ENCODE measurements around the gene CDH13.
A peak's percentile ranks its signal among the peaks of the same experiment; 100 is the strongest.

CDH13 gene

DNA sequence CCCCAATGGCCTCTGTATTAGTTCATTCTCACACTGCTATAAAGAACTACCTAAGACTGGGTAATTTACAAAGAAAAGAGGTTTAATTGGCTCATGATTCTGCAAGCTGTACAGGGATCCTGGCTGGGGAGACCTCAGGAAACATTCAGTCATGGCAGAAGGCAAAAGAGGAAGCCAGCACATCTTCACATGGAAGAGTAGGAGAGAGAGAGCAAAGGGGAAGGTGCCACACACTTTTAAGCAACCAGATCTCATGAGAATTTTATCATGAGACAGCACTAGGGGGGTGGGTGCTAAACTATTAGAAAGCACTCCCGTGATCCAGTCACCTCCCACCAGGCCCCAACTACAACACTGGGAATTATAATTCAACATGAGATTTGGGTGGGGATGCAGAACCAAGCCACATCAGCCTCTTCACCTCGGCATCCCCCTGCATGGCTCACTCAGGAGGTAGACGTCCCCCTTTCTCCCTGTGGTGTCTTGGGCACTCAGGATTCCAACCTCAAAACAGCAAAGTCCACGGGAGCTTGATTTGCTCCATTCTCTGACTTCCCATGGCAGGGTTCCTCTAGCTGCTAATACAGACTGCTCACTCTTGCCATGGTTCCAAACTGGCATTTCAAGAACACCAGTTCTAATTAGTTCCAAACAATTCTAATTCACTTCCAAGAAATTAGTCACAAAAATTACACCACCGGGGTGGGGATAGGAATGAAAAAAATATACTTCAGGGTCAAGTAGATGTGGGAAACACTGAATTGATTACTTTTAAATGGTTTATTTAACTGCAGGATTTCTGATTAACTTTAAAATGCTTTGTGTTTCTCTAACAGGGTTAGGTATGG, 977.2 kb downstream of the CDH13 start:
- no peak overlapping the region for H4K8ac ChIP-seq (ENCODE audit: low read depth, low read length)
- H3K23ac ChIP-seq (ENCODE audit: low read length) = no peak overlapping the region
- no peaks in the 10 kb centered on the region for H3K79me1 ChIP-seq (ENCODE audit: low read length)
- H3K36me3 ChIP-seq (ENCODE audit: control insufficient read depth in 1 of 2, insufficient read depth in 2 of 2, low read length in 2 of 2) = no peaks in the 10 kb centered on the region
- no peak overlapping the region for H3K9ac ChIP-seq (ENCODE audit: low read length)
- no peaks in the 10 kb centered on the region for H3K9me3 ChIP-seq (ENCODE audit: insufficient read depth, low read depth, low read length)
- no peak overlapping the region for H3K18ac ChIP-seq (ENCODE audit: low read length)
- no peaks in the 10 kb centered on the region for H3K4me1 ChIP-seq (ENCODE audit: control insufficient read depth in 1 of 2, insufficient read depth in 2 of 2, low read length in 2 of 2)
- no peak overlapping the region for H4K91ac ChIP-seq (ENCODE audit: low read depth, low read length)
- no peak overlapping the region for H3K4me3 ChIP-seq (ENCODE audit: low read depth, low read length)
- no peak overlapping the region for H2BK120ac ChIP-seq (ENCODE audit: insufficient read depth, low read length, poor library complexity)
- no peak overlapping the region for H4K12ac ChIP-seq (ENCODE audit: low read depth, low read length)
- H3K14ac ChIP-seq (ENCODE audit: low read length) = no peak overlapping the region
- WGBS (ENCODE audit: extremely low coverage, insufficient coverage, insufficient read length) = no CpG with 5 or more reads among the region's 5 CpGs
- no peak overlapping the region for H3K4me2 ChIP-seq (ENCODE audit: low read length)
- no peak overlapping the region for H2AFZ ChIP-seq (ENCODE audit: insufficient read depth, low read length, poor library complexity)
- no peak overlapping the region for H2BK12ac ChIP-seq (ENCODE audit: low read length)
- DNase-seq = no peak
- H3K79me2 ChIP-seq (ENCODE audit: control insufficient read depth, insufficient read depth, low read length, poor library complexity) = no peaks in the 10 kb centered on the region
- no peak overlapping the region for H2AK5ac ChIP-seq (ENCODE audit: low read length)
- no peak overlapping the region for H3K4ac ChIP-seq (ENCODE audit: low read depth, low read length)
- H3K27ac ChIP-seq (ENCODE audit: low read depth, low read length) = no peak overlapping the region
- no peaks in the 10 kb centered on the region for H3K27me3 ChIP-seq (ENCODE audit: insufficient read depth, low read length)
- H2BK5ac ChIP-seq (ENCODE audit: low read depth, low read length, poor library complexity) = no peak overlapping the region

DNA sequence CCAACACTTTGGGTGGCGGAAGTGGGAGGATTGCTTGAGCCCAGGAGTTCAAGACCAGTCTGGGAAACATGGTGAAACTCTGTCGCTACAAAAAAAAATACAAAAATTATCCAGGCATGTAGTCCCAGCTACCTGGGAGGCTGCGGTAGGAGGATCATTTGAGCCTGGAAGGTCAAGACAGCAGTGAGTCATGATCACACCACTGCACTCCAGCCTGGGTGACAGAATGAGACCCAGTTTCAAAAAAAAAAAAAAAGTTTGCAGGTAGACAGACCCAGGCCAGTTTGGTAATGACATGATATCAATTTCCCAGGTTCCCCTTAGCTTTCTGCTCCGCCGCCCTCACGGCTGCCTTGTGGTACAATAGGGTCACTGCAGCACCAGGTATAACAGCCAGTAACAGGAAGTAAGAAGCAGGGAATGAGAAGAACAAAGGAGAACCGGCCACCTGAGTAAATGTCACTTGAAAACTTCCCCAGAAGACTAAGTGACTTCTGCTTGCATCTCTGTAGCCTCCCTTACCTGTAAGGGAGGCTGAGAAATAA, 979.8 kb downstream of the CDH13 start:
- WGBS (ENCODE audit: extremely low coverage, insufficient coverage, insufficient read length) = no CpG with 5 or more reads among the region's 7 CpGs
- no peaks in the 10 kb centered on the region for H3K9me3 ChIP-seq (ENCODE audit: insufficient read depth, low read depth, low read length)
- H3K79me2 ChIP-seq (ENCODE audit: control insufficient read depth, insufficient read depth, low read length, poor library complexity) = no peaks in the 10 kb centered on the region
- no peak overlapping the region for H3K18ac ChIP-seq (ENCODE audit: low read length)
- no peak overlapping the region for H3K23ac ChIP-seq (ENCODE audit: low read length)
- H3K4me2 ChIP-seq (ENCODE audit: low read length) = no peak overlapping the region
- no peak overlapping the region for H2BK120ac ChIP-seq (ENCODE audit: insufficient read depth, low read length, poor library complexity)
- H3K27ac ChIP-seq (ENCODE audit: low read depth, low read length) = no peak overlapping the region
- no peaks in the 10 kb centered on the region for H3K79me1 ChIP-seq (ENCODE audit: low read length)
- H3K9ac ChIP-seq (ENCODE audit: low read length) = no peak overlapping the region
- no peak overlapping the region for H2BK12ac ChIP-seq (ENCODE audit: low read length)
- no peak for DNase-seq
- no peak overlapping the region for H2AFZ ChIP-seq (ENCODE audit: insufficient read depth, low read length, poor library complexity)
- H2BK5ac ChIP-seq (ENCODE audit: low read depth, low read length, poor library complexity) = no peak overlapping the region
- H4K91ac ChIP-seq (ENCODE audit: low read depth, low read length) = no peak overlapping the region
- H4K8ac ChIP-seq (ENCODE audit: low read depth, low read length) = no peak overlapping the region
- no peaks in the 10 kb centered on the region for H3K27me3 ChIP-seq (ENCODE audit: insufficient read depth, low read length)
- no peak overlapping the region for H2AK5ac ChIP-seq (ENCODE audit: low read length)
- H4K12ac ChIP-seq (ENCODE audit: low read depth, low read length) = no peak overlapping the region
- no peaks in the 10 kb centered on the region for H3K36me3 ChIP-seq (ENCODE audit: control insufficient read depth in 1 of 2, insufficient read depth in 2 of 2, low read length in 2 of 2)
- no peak overlapping the region for H3K4me3 ChIP-seq (ENCODE audit: low read depth, low read length)
- H3K14ac ChIP-seq (ENCODE audit: low read length) = no peak overlapping the region
- no peak overlapping the region for H3K4ac ChIP-seq (ENCODE audit: low read depth, low read length)
- H3K4me1 ChIP-seq (ENCODE audit: control insufficient read depth in 1 of 2, insufficient read depth in 2 of 2, low read length in 2 of 2) = no peaks in the 10 kb centered on the region

DNA sequence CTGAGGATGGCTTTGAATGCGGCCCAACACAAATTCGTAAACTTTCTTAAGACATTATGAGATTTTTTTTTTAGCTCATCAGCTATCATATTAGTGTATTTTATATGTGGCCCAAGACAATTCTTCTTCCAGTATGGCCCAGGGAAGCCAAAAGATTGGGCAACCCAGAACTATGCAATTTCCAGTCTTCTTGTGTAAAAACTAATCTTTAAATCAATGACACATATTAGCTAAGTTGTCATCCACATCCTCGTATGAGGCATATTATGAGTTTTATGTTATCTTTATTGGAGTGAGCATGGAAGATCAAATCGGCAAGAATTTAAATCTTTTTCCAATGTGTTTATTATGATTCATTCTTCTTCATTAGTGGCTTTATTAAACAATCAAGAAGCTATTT, 982.4 kb downstream of the CDH13 start:
- WGBS (ENCODE audit: extremely low coverage, insufficient coverage, insufficient read length) = no CpG with 5 or more reads among the region's 4 CpGs
- no peaks in the 10 kb centered on the region for H3K36me3 ChIP-seq (ENCODE audit: control insufficient read depth in 1 of 2, insufficient read depth in 2 of 2, low read length in 2 of 2)

DNA sequence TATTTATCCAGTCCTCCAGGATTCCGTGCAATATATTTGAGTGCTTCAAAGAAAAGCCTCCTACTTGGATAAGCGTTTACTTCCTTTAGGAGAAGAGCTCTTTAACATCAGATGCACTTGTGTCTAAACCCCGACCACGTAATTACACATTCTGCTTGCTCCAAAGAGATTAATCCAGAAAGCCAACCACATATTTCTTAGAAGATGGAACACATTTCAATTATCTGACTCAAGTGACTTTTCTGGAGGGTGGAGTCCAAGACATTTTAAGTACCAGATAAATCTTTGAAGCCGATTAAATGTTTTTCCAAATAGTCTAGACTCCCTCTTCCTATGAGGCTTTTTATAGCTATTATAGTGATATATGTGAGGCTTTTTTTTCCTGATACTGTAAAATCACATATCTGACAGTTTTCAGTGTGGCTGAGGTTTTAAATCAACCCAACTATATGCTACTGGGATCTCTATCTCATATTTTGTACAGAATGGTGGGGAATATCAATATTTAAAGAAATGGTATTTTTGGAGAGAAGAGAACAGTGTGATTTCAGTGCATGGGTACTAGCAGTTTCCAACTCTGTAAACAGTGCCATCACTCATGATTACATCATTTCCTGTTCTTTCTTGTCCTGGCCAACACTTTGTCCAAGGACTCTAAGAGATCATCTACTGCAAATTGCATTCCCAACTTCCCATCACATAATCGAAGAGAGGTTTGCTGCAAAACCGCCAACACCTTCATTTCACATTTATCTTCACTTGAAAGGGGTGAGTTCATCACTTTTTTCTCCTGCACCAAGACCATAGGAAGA, 988.6 kb downstream of the CDH13 start:
- Histone ChIP-seq H3K4ac (ENCODE audit: low read depth, low read length) (no peak overlapping the region), H3K4me3 (ENCODE audit: low read depth, low read length) (no peak overlapping the region), H2BK120ac (ENCODE audit: insufficient read depth, low read length, poor library complexity) (no peak overlapping the region), H3K79me1 (ENCODE audit: low read length) (no peaks in the 10 kb centered on the region), H3K9me3 (ENCODE audit: insufficient read depth, low read depth, low read length) (no peaks in the 10 kb centered on the region), H2AFZ (ENCODE audit: insufficient read depth, low read length, poor library complexity) (no peak overlapping the region), H4K12ac (ENCODE audit: low read depth, low read length) (no peak overlapping the region), H3K27me3 (ENCODE audit: insufficient read depth, low read length) (no peaks in the 10 kb centered on the region), H3K4me1 (ENCODE audit: control insufficient read depth in 1 of 2, insufficient read depth in 2 of 2, low read length in 2 of 2) (no peaks in the 10 kb centered on the region), H4K91ac (ENCODE audit: low read depth, low read length) (no peak overlapping the region), H3K27ac (ENCODE audit: low read depth, low read length) (no peak overlapping the region), H3K14ac (ENCODE audit: low read length) (no peak overlapping the region), H4K8ac (ENCODE audit: low read depth, low read length) (no peak overlapping the region), H3K79me2 (ENCODE audit: control insufficient read depth, insufficient read depth, low read length, poor library complexity) (no peaks in the 10 kb centered on the region), H3K4me2 (ENCODE audit: low read length) (no peak overlapping the region), H3K18ac (ENCODE audit: low read length) (no peak overlapping the region), H2BK5ac (ENCODE audit: low read depth, low read length, poor library complexity) (no peak overlapping the region), H3K9ac (ENCODE audit: low read length) (no peak overlapping the region), H3K23ac (ENCODE audit: low read length) (no peak overlapping the region), H3K36me3 (ENCODE audit: control insufficient read depth in 1 of 2, insufficient read depth in 2 of 2, low read length in 2 of 2) (no peaks in the 10 kb centered on the region), H2AK5ac (ENCODE audit: low read length) (no peak overlapping the region), H2BK12ac (ENCODE audit: low read length) (no peak overlapping the region)
- WGBS (ENCODE audit: extremely low coverage, insufficient coverage, insufficient read length) = no CpG with 5 or more reads among the region's 7 CpGs
- no peak for DNase-seq

More for the DNA sequence above, 982.4 kb downstream of the CDH13 start:
- Histone ChIP-seq H3K27me3 (ENCODE audit: insufficient read depth, low read length) (no peaks in the 10 kb centered on the region), H3K4me2 (ENCODE audit: low read length) (no peak overlapping the region), H2BK12ac (ENCODE audit: low read length) (no peak overlapping the region), H4K8ac (ENCODE audit: low read depth, low read length) (no peak overlapping the region), H3K4ac (ENCODE audit: low read depth, low read length) (no peak overlapping the region), H2BK120ac (ENCODE audit: insufficient read depth, low read length, poor library complexity) (no peak overlapping the region), H3K18ac (ENCODE audit: low read length) (no peak overlapping the region), H3K9ac (ENCODE audit: low read length) (no peak overlapping the region), H3K79me2 (ENCODE audit: control insufficient read depth, insufficient read depth, low read length, poor library complexity) (no peaks in the 10 kb centered on the region), H4K91ac (ENCODE audit: low read depth, low read length) (no peak overlapping the region), H2BK5ac (ENCODE audit: low read depth, low read length, poor library complexity) (no peak overlapping the region), H2AFZ (ENCODE audit: insufficient read depth, low read length, poor library complexity) (no peak overlapping the region), H3K4me1 (ENCODE audit: control insufficient read depth in 1 of 2, insufficient read depth in 2 of 2, low read length in 2 of 2) (no peaks in the 10 kb centered on the region), H3K4me3 (ENCODE audit: low read depth, low read length) (no peak overlapping the region), H3K23ac (ENCODE audit: low read length) (no peak overlapping the region), H3K27ac (ENCODE audit: low read depth, low read length) (no peak overlapping the region), H3K14ac (ENCODE audit: low read length) (no peak overlapping the region), H3K9me3 (ENCODE audit: insufficient read depth, low read depth, low read length) (no peaks in the 10 kb centered on the region), H4K12ac (ENCODE audit: low read depth, low read length) (no peak overlapping the region), H2AK5ac (ENCODE audit: low read length) (no peak overlapping the region), H3K79me1 (ENCODE audit: low read length) (no peaks in the 10 kb centered on the region)
- DNase-seq = peak in 1 of 2 donors; percentile 4

Data from trophoblast cell (in vitro differentiated cells and primary cell).